GM21423 (cell line): ENCODE results near the gene RAC2.

Source experiments
- ATAC-seq: cut with Tn5 transposase; IDR thresholded peaks from one replicate; pipeline ENCODE4 v1.9.1; 2021; ENCODE audit warnings: mild to moderate bottlenecking, moderate library complexity; ENCODE audit not compliant: unreplicated experiment

RAC2 gene

GRCh38 chr22:37244114-37244921 lies at the start of gene RAC2:
TSS of gene RAC2 (minus strand) at chr22:37244269. CDS start at chr22:37244148, 121 bp downstream.
- ATAC-seq: peak; percentile 44

- ATAC-seq: no peak
Measured at GRCh38 chr22:37293172-37293571, 49.1 kb upstream of the RAC2 start.

- no peak for ATAC-seq
Measured at GRCh38 chr22:37292641-37293040, 48.6 kb upstream of the RAC2 start.

- no peak for ATAC-seq
Measured at GRCh38 chr22:37291559-37292298, 47.7 kb upstream of the RAC2 start.

GRCh38 chr22:37290737-37291136 lies 46.7 kb upstream of the RAC2 start:
- ATAC-seq: no peak

- ATAC-seq: no peak
Measured at GRCh38 chr22:37289156-37289735, 45.2 kb upstream of the RAC2 start.

GRCh38 chr22:37288521-37288920 lies 44.5 kb upstream of the RAC2 start:
- ATAC-seq: no peak

- ATAC-seq: no peak
Measured at GRCh38 chr22:37287550-37287951, 43.5 kb upstream of the RAC2 start.

GRCh38 chr22:37285937-37286336 lies 41.9 kb upstream of the RAC2 start:
- no peak for ATAC-seq

GRCh38 chr22:37284805-37285355 lies 40.8 kb upstream of the RAC2 start:
- ATAC-seq: peak; percentile 38

- no peak for ATAC-seq
Measured at GRCh38 chr22:37284126-37284804, 40.2 kb upstream of the RAC2 start.

GRCh38 chr22:37283393-37283937 lies 39.4 kb upstream of the RAC2 start:
- no peak for ATAC-seq

- ATAC-seq: peak; percentile 43
Measured at GRCh38 chr22:37282385-37282677, 38.3 kb upstream of the RAC2 start, which contains the start of gene CYTH4. TSS of gene CYTH4 (plus strand) at chr22:37282508. CDS start at chr22:37282570, 62 bp downstream.

- ATAC-seq: no peak
Measured at GRCh38 chr22:37281646-37282384, 37.7 kb upstream of the RAC2 start.

GRCh38 chr22:37281195-37281594 lies 37.1 kb upstream of the RAC2 start:
- ATAC-seq: no peak

GRCh38 chr22:37280718-37281117 lies 36.6 kb upstream of the RAC2 start:
- no peak for ATAC-seq

- no peak for ATAC-seq
Measured at GRCh38 chr22:37279331-37280181, 35.5 kb upstream of the RAC2 start.

GRCh38 chr22:37278261-37278660 lies 34.2 kb upstream of the RAC2 start:
- no peak for ATAC-seq

GRCh38 chr22:37277384-37277783 lies 33.3 kb upstream of the RAC2 start:
- no peak for ATAC-seq
